ENCODE measurements around the gene ACOT12. TPM values are rescaled to one million over a fixed set of nuclear protein-coding genes. Genes with fewer than 3 reads are reported as not detected.

ACOT12 gene
- total RNA-seq, 1 donor from 2014 or later, result not detected

DNA sequence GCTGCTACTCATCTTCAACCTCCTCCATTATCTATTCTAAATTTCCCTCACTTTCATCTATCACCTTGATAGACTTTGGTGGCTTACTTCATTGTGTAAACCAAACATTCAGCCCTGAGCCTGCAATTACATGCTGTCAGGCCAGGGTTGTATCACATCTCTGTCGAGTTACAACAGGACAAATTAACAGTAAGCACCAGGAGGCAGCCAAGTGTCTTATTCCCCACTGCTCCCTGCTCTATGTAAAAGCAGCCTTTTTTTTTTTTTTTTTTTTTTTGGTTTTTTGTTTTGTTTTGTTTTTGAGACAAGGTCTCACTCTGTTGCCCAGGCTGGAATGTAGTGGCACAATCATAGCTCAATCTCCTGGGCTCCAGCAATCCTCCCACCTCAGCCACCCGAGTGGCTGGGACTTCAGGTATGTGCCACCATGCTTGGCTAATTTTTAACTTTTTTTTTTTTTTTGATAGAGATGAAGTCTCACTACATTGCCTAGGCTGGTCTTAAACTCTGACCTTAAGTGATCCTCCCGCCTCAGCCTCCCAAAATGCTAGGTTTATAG, 107.8 kb downstream of the ACOT12 start:
- DNase-seq (ENCODE audit: low spot score), result no peak
- Mint-ChIP-seq H3K4me1 (ENCODE audit: unreplicated experiment) (no peaks in the 10 kb centered on the region), H3K27me3 (ENCODE audit: unreplicated experiment) (peaks cover 1% of the 10 kb centered on the region), H3K36me3 (ENCODE audit: low read depth, unreplicated experiment) (peaks cover 6% of the 10 kb centered on the region), H3K9me3 (ENCODE audit: unreplicated experiment) (no peaks in the 10 kb centered on the region), H3K27ac (ENCODE audit: unreplicated experiment) (no peak overlapping the region), H3K4me3 (ENCODE audit: unreplicated experiment) (no peak overlapping the region)
- TF ChIP-seq, protein P1, sequence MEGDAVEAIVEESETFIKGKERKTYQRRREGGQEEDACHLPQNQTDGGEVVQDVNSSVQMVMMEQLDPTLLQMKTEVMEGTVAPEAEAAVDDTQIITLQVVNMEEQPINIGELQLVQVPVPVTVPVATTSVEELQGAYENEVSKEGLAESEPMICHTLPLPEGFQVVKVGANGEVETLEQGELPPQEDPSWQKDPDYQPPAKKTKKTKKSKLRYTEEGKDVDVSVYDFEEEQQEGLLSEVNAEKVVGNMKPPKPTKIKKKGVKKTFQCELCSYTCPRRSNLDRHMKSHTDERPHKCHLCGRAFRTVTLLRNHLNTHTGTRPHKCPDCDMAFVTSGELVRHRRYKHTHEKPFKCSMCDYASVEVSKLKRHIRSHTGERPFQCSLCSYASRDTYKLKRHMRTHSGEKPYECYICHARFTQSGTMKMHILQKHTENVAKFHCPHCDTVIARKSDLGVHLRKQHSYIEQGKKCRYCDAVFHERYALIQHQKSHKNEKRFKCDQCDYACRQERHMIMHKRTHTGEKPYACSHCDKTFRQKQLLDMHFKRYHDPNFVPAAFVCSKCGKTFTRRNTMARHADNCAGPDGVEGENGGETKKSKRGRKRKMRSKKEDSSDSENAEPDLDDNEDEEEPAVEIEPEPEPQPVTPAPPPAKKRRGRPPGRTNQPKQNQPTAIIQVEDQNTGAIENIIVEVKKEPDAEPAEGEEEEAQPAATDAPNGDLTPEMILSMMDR (IDR thresholded peaks at IDR 0.05; ENCODE audit: unreplicated experiment), result no peak

DNA sequence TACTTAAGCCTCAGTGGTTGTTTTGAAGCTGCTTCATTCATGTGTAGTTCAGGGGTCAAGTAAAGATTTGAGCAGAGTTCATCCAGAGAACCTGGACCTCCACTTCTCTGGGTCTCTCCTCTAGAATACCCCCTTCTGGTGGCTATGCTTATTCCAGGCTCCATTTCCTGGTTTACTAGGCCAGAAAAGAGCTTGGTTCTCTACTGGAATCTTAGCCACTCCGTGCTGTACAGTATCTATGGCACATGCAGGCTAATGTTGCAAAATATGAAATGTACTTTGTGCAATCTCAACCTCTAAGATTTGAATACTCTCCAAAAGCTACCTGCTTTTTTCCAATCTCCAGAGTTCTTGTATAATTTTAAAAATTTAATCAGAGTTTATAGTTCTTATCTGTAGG, 110.0 kb downstream of the ACOT12 start:
- no peaks in the 10 kb centered on the region for H3K4me1 Mint-ChIP-seq (ENCODE audit: unreplicated experiment)
- H3K36me3 Mint-ChIP-seq (ENCODE audit: low read depth, unreplicated experiment), result peaks cover 4% of the 10 kb centered on the region
- H3K27me3 Mint-ChIP-seq (ENCODE audit: unreplicated experiment), result no peaks in the 10 kb centered on the region
- DNase-seq (ENCODE audit: low spot score), result no peak
- H3K27ac Mint-ChIP-seq (ENCODE audit: unreplicated experiment), result no peak overlapping the region
- TF ChIP-seq, protein P1 (IDR thresholded peaks at IDR 0.05; ENCODE audit: unreplicated experiment), result no peak
- H3K9me3 Mint-ChIP-seq (ENCODE audit: unreplicated experiment), result no peaks in the 10 kb centered on the region
- no peak overlapping the region for H3K4me3 Mint-ChIP-seq (ENCODE audit: unreplicated experiment)

Other genes with a start within 250 kb of the ACOT12 start
- gene CKMT2, start 160.8 kb downstream of the ACOT12 start, total RNA-seq (ENCODE audit: unreplicated experiment), result 0.18 TPM
- 21.7 TPM for gene ZCCHC9, start 92.5 kb downstream of the ACOT12 start, total RNA-seq (ENCODE audit: unreplicated experiment)